Prostate gland (tissue), 2 donors: Measurements from ENCODE around the gene ACOD1. TPM values are rescaled to one million over a fixed set of nuclear protein-coding genes. Genes with fewer than 3 reads are reported as not detected.

Source experiments
- DNase-seq: peaks from one replicate; pipeline ENCODE4 v3.0.0-alpha.2; 2019; ENCODE audit warnings: low spot score
- H3K27ac ChIP-seq, 2 donors: fragments of 200-600 bp; sonication (generic); 2 replicates each; pipeline ENCODE4 v1.5.1; 2017 to 2019
- H3K27me3 ChIP-seq: fragments of 200-600 bp; sonication (generic); replicated peaks from 2 replicates; pipeline ENCODE4 v1.5.1; 2019; ENCODE audit not compliant: insufficient read depth
- H3K36me3 ChIP-seq, 2 donors: fragments of 200-600 bp; sonication (generic); 1 replicate in 1 of 2; 2 replicates in 1 of 2; pipeline versions ENCODE4 v1.5.1 to v1.8.1; 2017 to 2019
- H3K4me1 ChIP-seq: fragments of 200-600 bp; sonication (generic); replicated peaks from 2 replicates; pipeline ENCODE4 v1.5.1; 2019
- H3K4me3 ChIP-seq, 2 donors: fragments of 200-600 bp; sonication (generic); 2 replicates each; pipeline ENCODE4 v1.5.1; 2017 to 2019
- H3K9me3 ChIP-seq: fragments of 200-600 bp; sonication (generic); 2 replicates; pipeline ENCODE4 v1.5.1; 2017
- POLR2A ChIP-seq: fragments of 450-650 bp; IDR thresholded peaks from one replicate; pipeline ENCODE4 v1.6.1; 2016; ENCODE audit warnings: antibody characterized with exemption, mild to moderate bottlenecking
- POLR2AphosphoS5 ChIP-seq: sonication (generic); formaldehyde crosslinking; IDR thresholded peaks from one replicate; pipeline ENCODE4 v1.6.1; 2017; ENCODE audit warnings: antibody characterized with exemption
- WGBS: methylation state at CpG from one replicate; pipeline ENCODE4 v1.1.5; 2018; 5-methylcytosine and 5-hydroxymethylcytosine counted together
- intact Hi-C: fragments of 100-400 bp; cut with DNase I; formaldehyde crosslinking; loops from one replicate; pipeline ENCODE4 v1.14.2; 2022
- total RNA-seq, 2 donors: library from RNA; depleted of rRNA; stranded (reverse); fragments of >200 nt; gene quantifications; one replicate each; pipeline ENCODE4 v1.1.0, GENCODE V29; 2016
- TF ChIP-seq, protein P1 (sequence below), 4 experiments: fragments of 200-600 bp in 2 of 4; fragments of 450-650 bp in 2 of 4; sonication (generic) in 2 of 4; IDR thresholded peaks; 1 replicate in 3 of 4; 2 replicates in 1 of 4; pipeline ENCODE4 v1.5.1; 2016 to 2019; ENCODE audit warnings: antibody characterized with exemption in 4 of 4, mild to moderate bottlenecking in 2 of 4, moderate library complexity in 2 of 4

ACOD1 gene
- total RNA-seq, 2 donors from 2014 or later, result not detected

DNA sequence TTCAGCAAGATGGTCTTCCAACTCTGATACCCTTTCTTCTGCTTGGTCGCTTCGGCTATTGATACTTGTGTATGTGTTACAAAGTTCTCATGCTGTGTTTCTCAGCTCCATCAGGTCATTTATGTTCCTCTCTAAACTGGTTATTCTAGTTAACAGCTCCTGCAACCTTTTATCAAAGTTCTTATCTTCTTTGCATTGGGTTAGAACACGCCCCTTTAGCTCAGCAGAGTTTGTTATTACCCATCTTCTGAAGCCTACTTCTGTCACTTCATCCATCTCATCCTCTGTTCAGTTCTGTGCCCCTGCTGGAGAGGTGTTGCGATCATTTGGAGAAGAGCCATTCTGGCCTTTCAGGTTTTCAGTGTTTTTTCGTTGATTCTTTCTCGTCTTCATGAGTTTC is 18.7 kb downstream of the ACOD1 start:
- 75% methylated on average over 6 of the region's 6 CpGs for WGBS
- no peak for DNase-seq
- TF ChIP-seq POLR2AphosphoS5 (no peak), POLR2A (no peak)
- TF ChIP-seq, protein P1, sequence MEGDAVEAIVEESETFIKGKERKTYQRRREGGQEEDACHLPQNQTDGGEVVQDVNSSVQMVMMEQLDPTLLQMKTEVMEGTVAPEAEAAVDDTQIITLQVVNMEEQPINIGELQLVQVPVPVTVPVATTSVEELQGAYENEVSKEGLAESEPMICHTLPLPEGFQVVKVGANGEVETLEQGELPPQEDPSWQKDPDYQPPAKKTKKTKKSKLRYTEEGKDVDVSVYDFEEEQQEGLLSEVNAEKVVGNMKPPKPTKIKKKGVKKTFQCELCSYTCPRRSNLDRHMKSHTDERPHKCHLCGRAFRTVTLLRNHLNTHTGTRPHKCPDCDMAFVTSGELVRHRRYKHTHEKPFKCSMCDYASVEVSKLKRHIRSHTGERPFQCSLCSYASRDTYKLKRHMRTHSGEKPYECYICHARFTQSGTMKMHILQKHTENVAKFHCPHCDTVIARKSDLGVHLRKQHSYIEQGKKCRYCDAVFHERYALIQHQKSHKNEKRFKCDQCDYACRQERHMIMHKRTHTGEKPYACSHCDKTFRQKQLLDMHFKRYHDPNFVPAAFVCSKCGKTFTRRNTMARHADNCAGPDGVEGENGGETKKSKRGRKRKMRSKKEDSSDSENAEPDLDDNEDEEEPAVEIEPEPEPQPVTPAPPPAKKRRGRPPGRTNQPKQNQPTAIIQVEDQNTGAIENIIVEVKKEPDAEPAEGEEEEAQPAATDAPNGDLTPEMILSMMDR (IDR thresholded peaks at IDR 0.05), result no peak
- Histone ChIP-seq H3K9me3 (no peaks in the 10 kb centered on the region), H3K4me3 (no peak overlapping the region), H3K36me3 (no peaks in the 10 kb centered on the region), H3K27me3 (no peaks in the 10 kb centered on the region), H3K27ac (no peak overlapping the region), H3K4me1 (no peaks in the 10 kb centered on the region)
- intact Hi-C loops, result no loop called here

DNA sequence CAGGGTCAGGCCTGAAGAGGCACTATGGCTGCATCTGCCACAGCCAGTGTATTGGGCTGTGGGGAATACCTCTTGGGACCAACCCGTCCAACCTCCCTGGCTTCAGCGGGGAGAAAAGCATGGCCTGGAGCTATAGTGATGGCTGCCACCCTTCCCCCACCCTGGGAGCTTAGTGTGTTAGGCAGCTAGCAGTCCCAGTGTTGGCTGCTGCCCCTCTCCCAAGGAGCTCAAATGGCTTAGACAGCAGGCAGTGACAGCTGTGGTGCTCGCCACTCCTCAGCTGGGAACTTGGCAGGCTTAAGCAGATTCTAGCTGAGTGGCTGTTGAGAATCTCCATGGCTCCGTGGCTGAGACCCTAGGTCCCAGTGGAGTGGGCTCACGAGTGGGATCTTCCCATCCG is 19.7 kb downstream of the ACOD1 start:
- no peak for DNase-seq
- Histone ChIP-seq H3K36me3 (no peaks in the 10 kb centered on the region), H3K4me1 (no peaks in the 10 kb centered on the region), H3K9me3 (no peaks in the 10 kb centered on the region), H3K27ac (no peak overlapping the region), H3K27me3 (no peaks in the 10 kb centered on the region), H3K4me3 (no peak overlapping the region)
- 93% methylated on average over 6 of the region's 6 CpGs for WGBS
- intact Hi-C loops, result no loop called here
- TF ChIP-seq, protein P1 (IDR thresholded peaks at IDR 0.05), result no peak
- TF ChIP-seq POLR2AphosphoS5, result no peak
- no peak for TF ChIP-seq POLR2A

DNA sequence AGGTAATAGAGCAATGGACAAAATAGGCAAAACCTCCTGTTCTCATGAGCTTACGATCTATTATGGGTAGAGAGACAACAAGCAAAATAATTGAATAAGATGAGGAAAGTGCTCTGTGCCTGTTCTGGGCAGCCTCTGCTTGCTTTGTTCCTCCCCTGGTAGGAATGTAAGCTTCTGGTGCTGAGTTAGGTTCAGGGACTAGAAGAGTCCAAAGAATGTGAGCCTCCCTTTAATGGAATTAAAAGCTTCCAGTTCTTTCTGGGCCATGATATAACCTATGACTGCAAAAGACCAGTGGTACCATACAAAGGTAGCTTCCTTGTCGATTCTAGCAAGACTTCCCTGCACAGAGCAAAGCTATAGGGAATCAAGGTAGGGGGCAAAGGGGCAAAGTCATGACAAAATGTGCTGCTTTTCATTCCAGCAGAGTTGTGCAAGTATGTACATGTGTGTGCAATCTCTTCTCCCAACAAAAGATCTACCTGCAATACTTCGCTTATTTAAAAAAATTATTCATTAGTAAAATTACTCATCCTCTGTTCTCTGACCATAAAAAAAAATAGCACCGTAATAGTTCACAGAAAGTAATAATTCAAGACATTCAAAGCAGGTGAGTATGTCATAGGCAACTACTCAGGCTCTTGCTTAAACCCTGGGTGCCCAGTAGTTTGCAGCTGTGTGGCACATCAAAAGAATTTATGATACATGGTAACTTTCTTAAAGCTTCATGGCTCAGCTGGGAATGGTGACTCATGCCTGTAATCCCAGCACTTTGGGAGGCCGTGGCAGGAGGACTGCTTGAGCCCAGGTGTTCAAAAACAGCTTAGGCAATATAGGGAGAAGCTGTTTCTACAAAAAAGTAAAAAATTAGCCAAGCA is 21.4 kb downstream of the ACOD1 start:
- Histone ChIP-seq H3K36me3 (no peaks in the 10 kb centered on the region), H3K4me3 (no peak overlapping the region), H3K4me1 (no peaks in the 10 kb centered on the region), H3K9me3 (no peaks in the 10 kb centered on the region), H3K27ac (no peak overlapping the region), H3K27me3 (no peaks in the 10 kb centered on the region)
- DNase-seq, result no peak
- WGBS, result 73% methylated on average over 5 of the region's 5 CpGs
- TF ChIP-seq POLR2AphosphoS5, result no peak
- TF ChIP-seq POLR2A, result no peak
- TF ChIP-seq, protein P1 (IDR thresholded peaks at IDR 0.05), result no peak
- intact Hi-C loops, result no loop called here

DNA sequence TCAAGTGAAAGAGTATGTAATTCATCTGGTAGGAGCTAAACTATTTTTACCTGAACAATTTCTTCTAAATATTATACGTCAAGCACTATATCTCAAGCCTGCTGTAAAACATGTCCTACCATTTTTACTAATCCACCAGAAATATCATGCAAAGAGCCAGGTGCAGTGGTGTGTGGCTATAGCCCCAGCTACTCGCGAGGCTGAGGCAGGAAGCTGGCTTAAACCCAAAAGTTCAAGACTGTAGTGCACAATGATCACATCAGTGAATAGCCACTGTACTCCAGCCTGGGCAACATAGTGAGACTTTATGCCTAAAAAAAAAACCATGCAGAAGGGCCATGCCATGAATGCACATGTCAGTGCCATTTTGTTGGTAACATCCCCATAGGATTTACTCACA is 22.9 kb downstream of the ACOD1 start:
- Histone ChIP-seq H3K27me3 (no peaks in the 10 kb centered on the region), H3K4me1 (no peaks in the 10 kb centered on the region), H3K27ac (no peak overlapping the region), H3K9me3 (no peaks in the 10 kb centered on the region), H3K4me3 (no peak overlapping the region), H3K36me3 (no peaks in the 10 kb centered on the region)
- TF ChIP-seq, protein P1 (IDR thresholded peaks at IDR 0.05), result no peak
- TF ChIP-seq POLR2AphosphoS5, result no peak
- no peak for TF ChIP-seq POLR2A
- DNase-seq, result no peak
- 67% methylated on average over 3 of the region's 3 CpGs for WGBS
- intact Hi-C loops, result no loop called here
